KMS-11 (cell line): ENCODE results near the gene PHAF1.

Source experiments
- H2AFZ ChIP-seq: fragments of 200-600 bp; sonication (generic); 2 replicates; pipeline ENCODE4 v1.6.1; 2016; ENCODE audit warnings: antibody characterized with exemption, mixed run types, low read depth
- H3K27ac ChIP-seq: fragments of 200-600 bp; sonication (generic); 2 replicates; pipeline ENCODE4 v1.6.1; 2016; ENCODE audit warnings: mild to moderate bottlenecking, mixed run types
- H3K27me3 ChIP-seq: fragments of 200-600 bp; sonication (generic); 2 replicates; pipeline ENCODE4 v1.6.1; 2017; ENCODE audit warnings: mild to moderate bottlenecking, low read depth, mixed run types, moderate library complexity; ENCODE audit not compliant: insufficient read depth
- H3K36me3 ChIP-seq: fragments of 200-600 bp; sonication (generic); 2 replicates; pipeline ENCODE4 v1.6.1; 2017; ENCODE audit warnings: mild to moderate bottlenecking, mixed run types; ENCODE audit not compliant: insufficient read depth
- H3K4me1 ChIP-seq: fragments of 200-600 bp; sonication (generic); 2 replicates; pipeline ENCODE4 v1.6.1; 2016; ENCODE audit warnings: mild to moderate bottlenecking, low read depth, mixed run types; ENCODE audit not compliant: poor library complexity, severe bottlenecking
- H3K4me2 ChIP-seq: fragments of 200-600 bp; sonication (generic); 2 replicates; pipeline ENCODE4 v1.7.0; 2016; ENCODE audit warnings: mild to moderate bottlenecking, mixed run types
- H3K4me3 ChIP-seq: fragments of 200-600 bp; sonication (generic); IDR thresholded peaks from 2 replicates; pipeline ENCODE4 v1.6.1; 2017; ENCODE audit warnings: low read depth, low read length, mixed read lengths; ENCODE audit not compliant: insufficient read depth
- H3K79me2 ChIP-seq: fragments of 200-600 bp; sonication (generic); 2 replicates; pipeline ENCODE4 v1.6.1; 2016; ENCODE audit warnings: low read depth, mixed run types; ENCODE audit not compliant: insufficient read depth
- H3K9ac ChIP-seq: fragments of 200-600 bp; sonication (generic); 2 replicates; pipeline ENCODE4 v1.6.1; 2016; ENCODE audit warnings: mild to moderate bottlenecking, mixed run types
- H4K20me1 ChIP-seq: fragments of 200-600 bp; sonication (generic); 2 replicates; pipeline ENCODE4 v1.6.1; 2016; ENCODE audit warnings: mild to moderate bottlenecking, mixed run types; ENCODE audit not compliant: insufficient read depth
- TF ChIP-seq, protein P1 (sequence below): fragments of 200-600 bp; sonication (generic); conservative IDR thresholded peaks from 2 replicates; pipeline ENCODE4 v1.6.1; 2017; ENCODE audit warnings: low read depth, mild to moderate bottlenecking, antibody characterized with exemption, low read length, moderate library complexity, mixed read lengths

Gene PHAF1

GRCh38 chr16:67195676-67196075 lies 85.9 kb downstream of the PHAF1 start:
- TF ChIP-seq, protein P1, sequence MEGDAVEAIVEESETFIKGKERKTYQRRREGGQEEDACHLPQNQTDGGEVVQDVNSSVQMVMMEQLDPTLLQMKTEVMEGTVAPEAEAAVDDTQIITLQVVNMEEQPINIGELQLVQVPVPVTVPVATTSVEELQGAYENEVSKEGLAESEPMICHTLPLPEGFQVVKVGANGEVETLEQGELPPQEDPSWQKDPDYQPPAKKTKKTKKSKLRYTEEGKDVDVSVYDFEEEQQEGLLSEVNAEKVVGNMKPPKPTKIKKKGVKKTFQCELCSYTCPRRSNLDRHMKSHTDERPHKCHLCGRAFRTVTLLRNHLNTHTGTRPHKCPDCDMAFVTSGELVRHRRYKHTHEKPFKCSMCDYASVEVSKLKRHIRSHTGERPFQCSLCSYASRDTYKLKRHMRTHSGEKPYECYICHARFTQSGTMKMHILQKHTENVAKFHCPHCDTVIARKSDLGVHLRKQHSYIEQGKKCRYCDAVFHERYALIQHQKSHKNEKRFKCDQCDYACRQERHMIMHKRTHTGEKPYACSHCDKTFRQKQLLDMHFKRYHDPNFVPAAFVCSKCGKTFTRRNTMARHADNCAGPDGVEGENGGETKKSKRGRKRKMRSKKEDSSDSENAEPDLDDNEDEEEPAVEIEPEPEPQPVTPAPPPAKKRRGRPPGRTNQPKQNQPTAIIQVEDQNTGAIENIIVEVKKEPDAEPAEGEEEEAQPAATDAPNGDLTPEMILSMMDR: no peak
- Histone ChIP-seq H3K27ac (no peak overlapping the region), H3K4me1 (peaks cover 19% of the 10 kb centered on the region), H4K20me1 (no peaks in the 10 kb centered on the region), H3K4me2 (no peak overlapping the region), H3K79me2 (peaks cover 24% of the 10 kb centered on the region), H3K27me3 (no peaks in the 10 kb centered on the region), H3K9ac (no peak overlapping the region), H3K36me3 (no peaks in the 10 kb centered on the region; the same call in 1 of the 2 replicates), H3K4me3 (no peak overlapping the region), H2AFZ (no peak overlapping the region)

GRCh38 chr16:67196881-67197280 lies 87.1 kb downstream of the PHAF1 start:
- H3K27me3 ChIP-seq: no peaks in the 10 kb centered on the region
- H3K27ac ChIP-seq: no peak overlapping the region
- no peak overlapping the region for H3K9ac ChIP-seq
- H3K4me2 ChIP-seq: no peak overlapping the region
- no peaks in the 10 kb centered on the region; the same call in 1 of the 2 replicates for H3K36me3 ChIP-seq
- TF ChIP-seq, protein P1: no peak
- no peak overlapping the region for H2AFZ ChIP-seq
- H3K79me2 ChIP-seq: peaks cover 24% of the 10 kb centered on the region
- H3K4me3 ChIP-seq: no peak overlapping the region
- H4K20me1 ChIP-seq: no peaks in the 10 kb centered on the region
- peaks cover 13% of the 10 kb centered on the region for H3K4me1 ChIP-seq

- Histone ChIP-seq H3K4me1 (peaks cover 13% of the 10 kb centered on the region), H4K20me1 (no peaks in the 10 kb centered on the region), H3K36me3 (no peaks in the 10 kb centered on the region; the same call in 1 of the 2 replicates), H2AFZ (no peak overlapping the region), H3K27ac (no peak overlapping the region), H3K79me2 (peaks cover 17% of the 10 kb centered on the region), H3K4me2 (no peak overlapping the region), H3K9ac (no peak overlapping the region), H3K4me3 (no peak overlapping the region), H3K27me3 (no peaks in the 10 kb centered on the region)
- TF ChIP-seq, protein P1: no peak
Measured at GRCh38 chr16:67197704-67198103, 88.0 kb downstream of the PHAF1 start.
